ENCODE measurements around the gene SAG.

GRCh38 chr2:233270366-233270765 lies 37.2 kb upstream of the SAG start:
- TF ChIP-seq CTCF (IDR thresholded peaks at IDR 0.05) (no peak), POLR2AphosphoS5 (IDR thresholded peaks at IDR 0.05) (no peak), EP300 (IDR thresholded peaks at IDR 0.05) (no peak), POLR2A (IDR thresholded peaks at IDR 0.05; ENCODE audit: low read depth) (no peak)
